Small intestine (tissue), 16 donors: ENCODE results near the gene HS3ST3B1. TPM values are rescaled to one million over a fixed set of nuclear protein-coding genes. Genes with fewer than 3 reads are reported as not detected.

ENCODE experiments used
- DNase-seq, 2 donors: peaks; one replicate each; pipeline versions ENCODE4 v3.0.0 to v3.0.0-alpha.2; 2013
- FAIRE-seq: peaks from 2 replicates; lab custom pipeline; 2012; peaks lifted over from hg19 to GRCh38; lab: Jason Lieb, UNC
- H3K27ac ChIP-seq, 3 donors: one replicate each; pipeline ENCODE4 v1.5.1; 2013; ENCODE audit warnings: low read length in 2 of 3, mild to moderate bottlenecking in 2 of 3, control low read depth in 1 of 3, inconsistent platforms in 1 of 3, low read depth in 1 of 3, moderate library complexity in 1 of 3
- H3K27me3 ChIP-seq, 3 donors: one replicate each; pipeline ENCODE4 v1.6.1; 2013; ENCODE audit warnings: low read length in 3 of 3, inconsistent platforms in 1 of 3; ENCODE audit not compliant: control insufficient read depth in 3 of 3, insufficient read depth in 3 of 3
- H3K36me3 ChIP-seq, 3 donors: one replicate each; pipeline ENCODE4 v1.6.1; 2013; ENCODE audit warnings: low read length in 3 of 3, inconsistent platforms in 1 of 3, low read depth in 1 of 3, mild to moderate bottlenecking in 1 of 3, moderate library complexity in 1 of 3; ENCODE audit not compliant: control insufficient read depth in 3 of 3, insufficient read depth in 2 of 3
- H3K4me1 ChIP-seq, 3 donors: one replicate each; pipeline ENCODE4 v1.6.1; 2013; ENCODE audit warnings: low read length in 2 of 3, inconsistent platforms in 1 of 3, low read depth in 1 of 3, mild to moderate bottlenecking in 1 of 3, moderate library complexity in 1 of 3; ENCODE audit not compliant: control insufficient read depth in 3 of 3, insufficient read depth in 2 of 3
- H3K4me3 ChIP-seq, 3 donors: one replicate each; pipeline ENCODE4 v1.5.1; 2013; ENCODE audit warnings: low read length in 3 of 3, control low read depth in 1 of 3, inconsistent platforms in 1 of 3, low read depth in 1 of 3, mild to moderate bottlenecking in 1 of 3, moderate library complexity in 1 of 3
- H3K9me3 ChIP-seq, 2 donors: one replicate each; pipeline ENCODE4 v1.6.1; 2013; ENCODE audit warnings: low read depth in 1 of 2, low read length in 1 of 2; ENCODE audit not compliant: control insufficient read depth in 2 of 2, insufficient read depth in 1 of 2
- WGBS, 3 donors: extraction: QIAGEN DNeasy Blood & Tissue Kit; methylation state at CpG; one replicate each; pipeline ENCODE4 v1.1.7; 2013; 5-methylcytosine and 5-hydroxymethylcytosine counted together
- long read RNA-seq, 10 donors: transcript quantifications; one replicate each; lab custom pipeline, GENCODE V29; 2026
- polyA plus RNA-seq, 4 donors: library from polyadenylated mRNA; stranded (reverse) in 3 of 4; unstranded in 1 of 4; fragments of 200-250 nt in 3 of 4; fragments of 120-200 nt in 1 of 4; gene quantifications; one replicate each; pipeline versions ENCODE4 v1.2.1 to v1.2.3, GENCODE V29; 2013
- donor health status: healthy with polysubstance abuse.
- donor health status: control.
- donor health status: control.
- donor health status: Bipolar disorder and iron deficiency.
- donor health status: healthy.

The HS3ST3B1 gene
- 1 to 10 TPM in 1 of 4 donors, under 1 TPM in 3; 0.22 to 1.4 (median 0.70) TPM for polyA plus RNA-seq
- long read RNA-seq, donor 1 = 0 reads
- long read RNA-seq, donor 2 = 0 reads
- long read RNA-seq, donor 3, partial matches to known transcripts = 0 of 1 reads
- long read RNA-seq, donor 3, other reads (novel, unspliced or antisense) = 0 of 1 reads
- long read RNA-seq, donor 4 = 0 reads
- long read RNA-seq, donor 5 = 0 reads
- long read RNA-seq, donor 6, full-length matches to known transcripts = 1 of 1 reads
- long read RNA-seq, donor 6, partial matches to known transcripts = 0 of 1 reads
- long read RNA-seq, donor 6, other reads (novel, unspliced or antisense) = 0 of 1 reads
- long read RNA-seq, donor 7, full-length matches to known transcripts = 1 of 1 reads
- long read RNA-seq, donor 7, partial matches to known transcripts = 0 of 1 reads
- long read RNA-seq, donor 7, other reads (novel, unspliced or antisense) = 0 of 1 reads
- long read RNA-seq, donor 8 = 0 reads
- long read RNA-seq, donor 9 = 0 reads
- long read RNA-seq, donor 10, full-length matches to known transcripts = 1 of 1 reads
- long read RNA-seq, donor 10, partial matches to known transcripts = 0 of 1 reads
- long read RNA-seq, donor 10, other reads (novel, unspliced or antisense) = 0 of 1 reads

DNA sequence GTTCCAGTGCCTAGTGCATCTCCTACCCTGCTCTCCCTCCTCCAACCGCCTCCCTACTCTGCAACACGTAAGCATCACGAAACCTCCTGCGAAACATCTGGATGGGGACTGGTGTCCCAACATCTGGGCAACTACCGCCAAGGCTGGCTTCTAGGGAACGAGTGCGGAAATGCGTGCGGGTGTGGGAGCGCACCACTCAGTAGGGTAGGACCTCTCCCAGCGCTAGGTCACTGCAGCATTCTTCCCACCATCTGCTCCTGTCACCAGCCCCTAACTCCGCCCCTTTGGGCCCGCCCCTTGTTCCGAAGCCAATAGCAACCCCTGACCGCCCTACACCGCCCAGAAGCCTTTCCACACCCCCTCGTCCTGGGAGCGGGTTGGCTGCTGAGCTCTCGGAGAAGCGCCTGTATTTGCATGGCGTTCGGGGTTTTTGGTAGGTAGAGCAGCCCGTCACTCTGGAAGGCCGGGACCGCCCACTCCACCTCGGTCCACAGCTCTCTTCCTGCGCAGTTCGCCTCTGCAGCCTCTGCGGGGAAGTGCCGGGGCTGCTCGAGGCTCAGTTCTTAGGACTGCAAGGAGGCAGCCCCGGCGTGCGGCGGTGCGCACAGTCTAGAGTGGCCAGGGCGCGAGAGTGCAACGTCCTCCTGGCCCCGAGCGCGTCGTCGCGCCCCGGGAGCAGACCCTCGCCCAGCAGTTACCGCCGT is at the start of gene HS3ST3B1:
TSS of gene HS3ST3B1 (plus strand) at position 507 of the 704 bp plus-strand sequence. CDS start 438 bp downstream, outside the sequence.
- Histone ChIP-seq H3K36me3 (no peaks in the 10 kb centered on the region), H3K4me1 (peaks cover 0 to 24% (median 3%) of the 10 kb centered on the region in 3 donors), H3K4me3 (peak within 1 kb of the TSS; percentile 51 to 74 (median 69)), H3K27ac (peak within 1 kb of the TSS in 2 of 3 donors; percentile 35 to 71), H3K27me3 (peaks cover 2 to 97% (median 41%) of the 10 kb centered on the region in 3 donors), H3K9me3 (no peaks in the 10 kb centered on the region)
- DNase-seq (peak; percentile 94), FAIRE-seq (no peak)
- 1 to 2% (median 1%) methylated on average over 46 to 49 of the region's 49 CpGs for WGBS, 3 donors

DNA sequence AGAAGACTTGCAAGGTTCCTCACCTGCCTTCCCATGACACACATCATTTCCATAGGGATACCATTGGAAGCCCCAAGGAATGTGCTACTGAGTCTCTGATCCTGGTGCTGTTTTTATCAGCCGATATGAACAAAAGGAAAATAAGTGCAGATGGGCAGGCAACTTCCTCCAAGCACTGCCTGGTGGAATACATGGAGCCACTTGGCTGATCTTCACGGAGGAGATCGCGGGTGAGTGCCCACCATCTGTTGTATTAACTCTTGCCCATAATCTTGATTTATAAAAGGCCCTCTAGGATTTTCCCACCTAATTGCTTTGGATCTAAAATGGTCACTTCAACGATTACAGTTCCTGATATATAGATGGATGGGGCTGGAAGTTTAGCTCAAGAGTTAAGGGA is 39.5 kb upstream of the HS3ST3B1 start:
- Histone ChIP-seq H3K27me3 (no peaks in the 10 kb centered on the region), H3K4me1 (no peaks in the 10 kb centered on the region), H3K4me3 (no peak overlapping the region), H3K9me3 (no peaks in the 10 kb centered on the region), H3K27ac (no peak overlapping the region), H3K36me3 (no peaks in the 10 kb centered on the region)
- 94% methylated on average over 5 of the region's 5 CpGs for WGBS, 3 donors
- DNase-seq (no peak), FAIRE-seq (no peak)

DNA sequence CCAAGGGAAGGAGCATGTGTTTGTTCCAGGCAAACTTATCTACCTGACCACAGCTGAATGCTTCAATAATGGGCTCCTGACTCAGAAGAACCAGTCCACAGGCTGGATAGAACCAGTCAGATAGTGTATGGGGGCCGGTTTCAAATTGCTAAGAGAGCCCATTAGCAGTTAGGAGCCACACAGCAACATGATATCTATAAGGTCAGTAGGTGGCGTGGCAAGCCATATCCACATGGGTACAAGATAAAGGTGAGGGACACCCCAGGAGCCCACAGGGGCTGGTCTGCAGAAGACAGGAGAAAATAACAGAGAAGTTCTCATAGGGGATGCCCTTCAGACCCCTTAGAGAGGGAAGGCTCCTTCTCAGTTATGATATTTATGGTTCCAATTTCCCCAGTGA is 32.6 kb upstream of the HS3ST3B1 start:
- Histone ChIP-seq H3K4me3 (no peak overlapping the region), H3K4me1 (no peaks in the 10 kb centered on the region), H3K27ac (no peak overlapping the region), H3K36me3 (no peaks in the 10 kb centered on the region), H3K9me3 (no peaks in the 10 kb centered on the region), H3K27me3 (peaks cover 0 to 2% (median 0%) of the 10 kb centered on the region in 3 donors)
- no peak for DNase-seq
- FAIRE-seq = no peak
- WGBS, 3 donors = 59 to 82% (median 62%) methylated on average over 2 of the region's 2 CpGs

DNA sequence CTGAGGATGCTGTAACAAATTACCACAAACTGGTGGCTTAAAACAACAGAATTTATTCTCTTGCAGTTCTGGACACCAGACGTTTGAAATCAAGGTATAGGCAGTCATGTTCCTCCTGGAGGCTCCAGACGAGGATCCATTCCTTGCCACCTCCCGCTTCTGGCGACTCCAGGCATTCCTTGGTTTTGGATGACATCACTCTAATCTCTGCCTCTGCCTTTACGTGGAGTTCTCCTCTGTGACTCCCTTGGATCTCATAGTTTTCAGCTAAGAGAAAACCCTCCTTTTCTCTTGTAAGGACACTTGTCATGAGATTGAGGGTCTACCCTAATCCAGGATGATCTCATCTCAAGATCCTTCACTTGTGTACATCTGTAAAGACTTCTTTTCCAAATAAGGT is 31.4 kb upstream of the HS3ST3B1 start:
- FAIRE-seq (no peak), DNase-seq (no peak)

DNA sequence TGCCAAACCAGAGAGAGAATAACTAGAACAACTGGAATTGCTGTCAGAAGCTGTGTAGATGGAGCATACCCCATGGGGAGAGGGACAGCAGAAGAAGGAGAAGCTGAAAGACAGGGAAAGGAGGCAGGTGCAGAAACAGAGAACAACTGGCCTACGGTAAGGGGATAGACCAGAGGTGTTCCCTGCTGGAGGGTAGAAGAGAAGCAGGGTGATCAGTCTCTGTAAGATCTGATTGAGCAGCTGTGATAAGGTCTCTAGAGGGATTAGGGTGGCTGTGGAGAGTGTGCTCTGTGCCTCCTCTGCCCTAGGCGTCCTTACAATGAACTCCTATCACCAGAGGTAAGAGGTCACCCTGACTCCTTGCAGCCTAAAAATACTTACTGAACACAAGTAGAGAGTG is 30.4 kb upstream of the HS3ST3B1 start:
- Histone ChIP-seq H3K4me3 (no peak overlapping the region), H3K9me3 (no peaks in the 10 kb centered on the region), H3K4me1 (no peaks in the 10 kb centered on the region), H3K27ac (no peak overlapping the region), H3K27me3 (peaks cover 0 to 2% (median 0%) of the 10 kb centered on the region in 3 donors), H3K36me3 (no peaks in the 10 kb centered on the region)
- 46 to 76% (median 75%) methylated on average over 2 of the region's 2 CpGs for WGBS, 3 donors
- FAIRE-seq (no peak), DNase-seq (no peak)

More for the DNA sequence above, 31.4 kb upstream of the HS3ST3B1 start:
- Histone ChIP-seq H3K27ac (no peak overlapping the region), H3K27me3 (peaks cover 0 to 2% (median 0%) of the 10 kb centered on the region in 3 donors), H3K4me1 (no peaks in the 10 kb centered on the region), H3K4me3 (no peak overlapping the region), H3K36me3 (no peaks in the 10 kb centered on the region), H3K9me3 (no peaks in the 10 kb centered on the region)
- WGBS, 3 donors = 67 to 73% (median 72%) methylated on average over 5 of the region's 5 CpGs

DNA sequence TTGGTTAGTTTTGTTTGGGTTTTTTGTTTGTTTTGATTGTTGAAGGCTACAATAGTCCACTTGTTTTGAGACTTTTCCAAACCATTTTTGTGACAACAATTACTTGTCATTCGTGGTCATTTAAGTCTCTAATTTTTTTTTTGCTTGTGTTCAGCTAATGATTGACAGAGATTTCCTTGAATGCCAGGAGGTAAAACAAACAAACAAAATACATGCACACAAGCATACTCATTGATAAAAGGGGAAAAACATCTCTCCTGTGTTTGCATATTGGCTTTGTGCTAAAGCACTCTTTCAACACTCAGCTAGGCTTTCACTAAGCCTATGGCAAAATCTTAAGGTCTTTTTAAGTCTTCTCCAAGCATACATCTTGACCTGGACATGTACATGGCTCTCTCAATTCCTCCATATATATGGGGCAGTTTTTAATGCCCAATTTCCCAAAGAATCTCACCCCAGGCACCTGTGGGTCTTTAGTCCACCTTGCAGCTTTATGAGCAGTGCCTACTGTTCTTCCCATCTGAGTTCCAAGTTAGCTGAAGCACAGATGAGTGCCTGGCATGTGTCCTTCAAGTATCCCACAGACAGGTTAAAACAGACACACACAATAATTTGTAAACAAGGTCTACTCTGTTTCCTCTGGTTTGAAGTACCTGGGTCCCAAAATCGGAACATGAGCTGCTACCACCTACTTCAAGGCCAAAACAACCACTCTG is 24.2 kb upstream of the HS3ST3B1 start:
- DNase-seq = no peak
- no peak for FAIRE-seq
- Histone ChIP-seq H3K27ac (no peak overlapping the region), H3K27me3 (no peaks in the 10 kb centered on the region), H3K4me1 (no peaks in the 10 kb centered on the region), H3K4me3 (no peak overlapping the region), H3K9me3 (no peaks in the 10 kb centered on the region), H3K36me3 (no peaks in the 10 kb centered on the region)
- 50 to 59% (median 52%) methylated on average over 2 of the region's 2 CpGs for WGBS, 3 donors

DNA sequence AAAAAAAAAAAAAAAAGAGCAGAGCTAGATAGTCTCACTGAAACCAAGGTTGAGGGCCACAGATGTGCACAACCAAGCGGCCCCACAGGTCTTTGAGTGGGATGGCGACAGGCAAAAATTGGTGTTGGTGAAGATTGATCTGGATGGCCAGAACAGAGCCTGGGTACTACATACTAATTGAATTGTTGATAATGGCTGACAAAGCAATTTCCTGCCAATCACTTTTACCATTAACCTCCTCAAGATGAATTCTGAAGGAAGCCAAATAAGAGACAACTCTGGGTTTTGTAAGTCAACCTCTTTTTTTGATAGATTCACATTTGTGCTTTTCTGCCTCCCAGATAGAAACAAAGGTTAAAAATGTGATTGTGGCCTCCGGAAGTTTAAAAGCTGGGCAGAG is 19.4 kb upstream of the HS3ST3B1 start:
- H3K4me1 ChIP-seq = no peaks in the 10 kb centered on the region
- FAIRE-seq (no peak), DNase-seq (no peak)
- H3K36me3 ChIP-seq = no peaks in the 10 kb centered on the region
- H3K9me3 ChIP-seq = no peaks in the 10 kb centered on the region
- H3K27ac ChIP-seq = no peak overlapping the region
- 83 to 93% (median 83%) methylated on average over 3 of the region's 3 CpGs for WGBS, 3 donors
- no peak overlapping the region for H3K4me3 ChIP-seq
- H3K27me3 ChIP-seq = peaks cover 0 to 4% (median 0%) of the 10 kb centered on the region in 3 donors

DNA sequence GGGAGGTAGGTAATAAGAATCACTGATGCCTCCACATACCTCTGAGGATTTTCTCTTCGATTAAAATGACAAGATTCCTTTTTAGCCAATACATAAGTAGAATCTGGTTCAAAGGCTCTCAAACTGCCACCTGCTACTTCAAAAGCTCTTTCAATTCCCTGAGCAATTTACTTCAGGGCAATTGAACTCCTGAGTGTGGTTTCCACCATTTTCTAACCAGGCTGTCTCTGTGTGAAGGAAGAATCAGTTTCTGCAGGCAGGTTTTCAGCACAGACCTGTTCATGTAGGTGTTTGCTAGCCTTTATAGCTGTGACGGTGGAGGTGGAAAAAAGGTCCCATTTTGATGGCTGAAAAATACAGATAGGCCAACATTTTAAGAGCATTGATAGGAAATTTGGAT is 18.2 kb upstream of the HS3ST3B1 start:
- DNase-seq = no peak
- no peak for FAIRE-seq
- Histone ChIP-seq H3K4me1 (no peaks in the 10 kb centered on the region), H3K4me3 (no peak overlapping the region), H3K36me3 (no peaks in the 10 kb centered on the region), H3K9me3 (no peaks in the 10 kb centered on the region), H3K27me3 (peaks cover 0 to 4% (median 0%) of the 10 kb centered on the region in 3 donors), H3K27ac (no peak overlapping the region)
- 74 to 79% (median 74%) methylated on average over 2 of the region's 2 CpGs for WGBS, 3 donors
